HFF-Myc (cell line): ENCODE data around the gene MAP3K21.

Experiments used
- DNase-seq: peaks from one replicate; pipeline ENCODE4 v3.0.0-alpha.2; 2011; ENCODE audit warnings: low read depth; ENCODE audit errors: extremely low read depth
- H3K4me3 ChIP-seq: replicated peaks from 2 replicates; pipeline ENCODE4 v1.5.1; 2011; ENCODE audit warnings: low read depth, mild to moderate bottlenecking, control low read depth, low read length
- TF ChIP-seq, protein P1 (sequence below): IDR thresholded peaks from 2 replicates; pipeline ENCODE4 v1.5.1; 2012; ENCODE audit warnings: mild to moderate bottlenecking, low read depth, low read length, control low read depth; ENCODE audit errors: missing control alignments

Gene MAP3K21

DNA sequence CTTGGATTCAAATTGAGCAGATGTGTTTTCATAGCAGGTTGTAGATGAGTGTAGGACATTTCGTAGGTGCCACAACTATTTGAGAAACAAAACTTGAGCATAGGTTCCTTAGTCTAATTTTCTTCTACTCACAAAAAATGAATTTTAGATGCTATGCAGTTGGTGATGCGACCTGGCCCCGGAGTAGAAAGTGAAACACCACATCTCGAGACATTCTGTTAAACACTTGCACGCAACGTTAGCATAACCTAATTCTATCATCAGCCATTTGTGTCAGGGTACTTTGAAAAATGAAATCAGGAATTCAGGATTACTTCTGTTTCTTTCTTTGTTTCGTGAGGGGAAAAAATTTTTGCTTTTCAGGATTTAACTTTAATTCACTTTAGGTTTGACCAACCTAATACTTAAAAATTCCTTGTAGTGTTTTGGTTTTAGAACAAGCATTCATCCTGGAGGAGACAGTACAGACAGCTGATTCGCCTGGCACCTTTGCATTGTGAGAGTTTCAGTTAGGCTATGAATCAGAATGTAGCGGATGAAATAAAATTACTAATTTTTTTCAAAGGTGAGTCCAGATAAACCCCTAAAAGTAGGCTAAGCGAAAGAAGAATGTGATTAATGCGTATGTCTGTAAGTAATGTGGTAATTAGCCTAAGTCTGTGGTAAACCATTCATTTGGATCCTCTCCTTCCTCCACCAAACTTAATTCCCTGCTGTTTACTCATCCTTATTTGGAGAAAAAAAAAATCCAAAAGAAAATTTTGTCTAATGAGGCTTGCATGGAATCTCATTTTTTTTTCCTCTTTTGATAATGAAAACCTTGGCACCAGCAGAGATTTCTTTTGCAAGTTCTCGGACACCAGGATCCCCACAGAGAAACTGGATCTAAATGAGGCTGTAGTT, 44.9 kb downstream of the MAP3K21 start:
- H3K4me3 ChIP-seq: no peak overlapping the region
- DNase-seq: no peak
- TF ChIP-seq, protein P1, sequence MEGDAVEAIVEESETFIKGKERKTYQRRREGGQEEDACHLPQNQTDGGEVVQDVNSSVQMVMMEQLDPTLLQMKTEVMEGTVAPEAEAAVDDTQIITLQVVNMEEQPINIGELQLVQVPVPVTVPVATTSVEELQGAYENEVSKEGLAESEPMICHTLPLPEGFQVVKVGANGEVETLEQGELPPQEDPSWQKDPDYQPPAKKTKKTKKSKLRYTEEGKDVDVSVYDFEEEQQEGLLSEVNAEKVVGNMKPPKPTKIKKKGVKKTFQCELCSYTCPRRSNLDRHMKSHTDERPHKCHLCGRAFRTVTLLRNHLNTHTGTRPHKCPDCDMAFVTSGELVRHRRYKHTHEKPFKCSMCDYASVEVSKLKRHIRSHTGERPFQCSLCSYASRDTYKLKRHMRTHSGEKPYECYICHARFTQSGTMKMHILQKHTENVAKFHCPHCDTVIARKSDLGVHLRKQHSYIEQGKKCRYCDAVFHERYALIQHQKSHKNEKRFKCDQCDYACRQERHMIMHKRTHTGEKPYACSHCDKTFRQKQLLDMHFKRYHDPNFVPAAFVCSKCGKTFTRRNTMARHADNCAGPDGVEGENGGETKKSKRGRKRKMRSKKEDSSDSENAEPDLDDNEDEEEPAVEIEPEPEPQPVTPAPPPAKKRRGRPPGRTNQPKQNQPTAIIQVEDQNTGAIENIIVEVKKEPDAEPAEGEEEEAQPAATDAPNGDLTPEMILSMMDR: no peak

DNA sequence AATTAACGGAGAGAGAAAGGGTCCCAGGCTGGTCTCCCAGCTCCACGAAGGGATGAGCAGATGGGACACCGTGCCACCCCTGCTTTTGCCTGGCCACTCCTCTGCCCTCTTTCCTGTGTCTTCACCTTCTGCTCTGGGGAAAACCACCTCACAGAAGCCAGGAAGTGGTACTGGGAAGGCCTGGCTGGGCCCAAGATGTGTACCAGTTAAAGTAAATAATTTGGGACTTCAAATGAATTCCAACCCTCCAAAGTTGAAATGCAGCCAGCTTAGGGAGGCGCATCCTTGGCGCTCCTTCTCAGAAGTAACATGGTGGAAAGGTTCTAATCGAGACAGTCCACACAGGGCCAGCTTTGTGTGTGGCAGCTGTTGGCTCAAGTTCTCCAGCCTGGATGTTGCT, 45.7 kb downstream of the MAP3K21 start:
- no peak overlapping the region for H3K4me3 ChIP-seq
- DNase-seq: no peak
- TF ChIP-seq, protein P1: no peak

DNA sequence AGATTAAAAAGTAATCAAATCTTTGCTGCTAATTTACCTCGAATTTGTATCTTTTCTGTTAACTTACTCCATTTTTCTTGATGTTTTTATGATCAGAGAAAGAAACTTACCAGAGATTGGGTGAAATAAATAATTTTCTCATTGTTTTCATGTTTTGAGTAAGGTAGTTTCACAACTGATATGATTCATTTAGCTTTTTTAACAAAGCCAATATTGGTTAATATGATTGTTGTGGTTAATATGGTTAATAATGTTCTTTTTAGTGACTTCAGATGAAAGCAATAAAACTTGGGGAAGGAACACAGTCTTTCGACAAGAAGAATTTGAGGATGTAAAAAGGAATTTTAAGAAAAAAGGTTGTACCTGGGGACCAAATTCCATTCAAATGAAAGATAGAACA, 48.1 kb downstream of the MAP3K21 start:
- DNase-seq: no peak
- no peak overlapping the region for H3K4me3 ChIP-seq
- TF ChIP-seq, protein P1: no peak

DNA sequence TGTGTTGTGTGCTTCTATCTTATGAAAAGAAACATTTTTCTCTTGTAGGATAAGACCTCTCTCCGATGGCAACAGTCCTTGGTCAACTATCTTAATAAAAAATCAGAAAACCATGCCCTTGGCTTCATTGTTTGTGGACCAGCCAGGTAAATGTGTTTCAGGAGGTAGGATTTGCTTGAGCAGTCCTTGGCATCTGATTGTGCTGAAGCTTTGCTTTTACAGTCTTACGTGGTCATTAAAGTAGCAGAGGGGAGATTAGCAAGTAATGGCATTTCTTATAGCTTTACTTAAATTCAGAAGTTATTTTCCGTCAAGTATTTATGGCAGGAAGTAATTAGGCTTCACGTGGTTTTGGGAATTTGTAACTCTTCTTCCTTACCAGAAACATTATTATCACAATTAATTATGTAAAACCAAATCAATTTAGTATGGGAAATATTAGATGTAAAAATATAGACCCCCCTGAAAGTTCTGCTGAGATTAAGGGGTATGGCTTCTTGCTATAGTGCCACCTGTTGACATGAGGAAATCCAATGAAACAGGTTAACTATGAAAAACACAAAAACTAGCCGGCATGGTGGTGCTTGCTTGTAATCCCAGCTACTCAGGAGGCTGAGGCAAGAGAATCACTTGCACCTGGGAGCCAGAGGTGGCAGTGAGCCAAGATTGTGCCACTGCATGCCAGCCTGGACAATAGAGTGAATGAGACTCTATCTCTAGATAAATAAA, 49.0 kb downstream of the MAP3K21 start:
- TF ChIP-seq, protein P1: no peak
- DNase-seq: no peak
- H3K4me3 ChIP-seq: no peak overlapping the region

DNA sequence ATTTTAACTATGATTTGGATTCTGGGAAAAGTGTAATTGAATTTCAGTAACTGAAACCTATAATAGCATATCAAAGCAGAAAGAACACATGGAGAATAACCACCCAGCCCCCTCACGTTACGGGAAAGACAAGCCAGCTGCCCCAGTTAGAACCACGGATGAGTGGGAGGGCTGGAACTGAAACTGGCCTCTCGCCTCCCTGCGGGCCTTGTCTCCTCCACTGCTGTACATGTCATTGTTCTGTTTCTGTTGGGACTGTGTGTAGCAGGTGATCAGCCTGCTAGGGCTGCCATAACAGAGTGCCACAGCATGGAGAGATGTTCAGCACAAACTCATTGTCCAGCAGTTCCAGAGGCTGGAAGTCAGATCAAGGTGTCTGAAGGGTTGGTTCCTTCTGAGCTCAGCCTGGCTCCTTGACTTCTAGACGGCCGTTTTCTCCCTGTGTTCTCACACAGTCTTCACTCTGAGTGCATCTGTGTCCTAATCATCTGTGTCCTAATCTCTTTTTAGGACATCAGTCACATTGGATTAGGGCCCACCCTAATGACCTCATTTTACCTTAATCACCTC, 52.4 kb downstream of the MAP3K21 start:
- TF ChIP-seq, protein P1: no peak

DNA sequence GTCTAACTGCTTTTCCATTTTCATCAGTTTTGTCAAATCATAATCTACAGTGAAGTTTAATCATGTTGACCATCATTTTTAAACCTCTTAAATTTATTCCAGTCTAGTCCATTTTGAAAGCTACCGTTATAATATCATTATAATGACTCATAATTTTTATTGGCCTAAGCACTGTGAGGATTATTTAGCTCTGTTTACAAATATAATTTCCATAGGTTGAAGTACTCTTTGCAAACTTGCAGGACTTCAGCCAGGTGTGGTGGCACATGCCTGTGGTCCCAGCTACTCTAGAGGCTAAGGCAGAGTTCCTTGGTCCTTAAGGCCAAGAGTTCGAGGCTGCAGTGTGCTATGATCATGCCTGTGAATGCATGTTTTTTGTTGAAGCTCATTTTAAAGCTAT, 54.3 kb downstream of the MAP3K21 start:
- no peak for DNase-seq
- TF ChIP-seq, protein P1: no peak
- H3K4me3 ChIP-seq: no peak overlapping the region

More for the DNA sequence above, 52.4 kb downstream of the MAP3K21 start:
- no peak overlapping the region for H3K4me3 ChIP-seq
- no peak for DNase-seq
